Stimulated activated effector memory CD8-positive, alpha-beta T cell treated with anti-CD3 and anti-CD28 coated beads, Interleukin-12 subunit alpha, Interleukin-12 subunit beta, amount 100 ng/mL, for 72 hours (primary cell): ENCODE data around the gene ZCCHC8.
"Not testable (repeated sequence)": the region's sequence is repeated elsewhere in the genome, so short reads cannot be mapped to it uniquely, and the experiment has no call there.

Experiments
- ATAC-seq: fragments of 150-1000 bp; cut with Tn5 transposase; 2 replicates; pipeline ENCODE4 v1.10.0; 2021
- DNase-seq, 2 donors: peaks; one replicate each; pipeline ENCODE4 v3.0.0; 2021 to 2022; ENCODE audit warnings: low spot score in 2 of 2
- H3K27ac Mint-ChIP-seq: one replicate; pipeline ENCODE4 v1.8.0; 2022; ENCODE audit warnings: mild to moderate bottlenecking, mixed read lengths
- H3K36me3 Mint-ChIP-seq: one replicate; pipeline ENCODE4 v1.8.0; 2022; ENCODE audit warnings: mild to moderate bottlenecking, mixed read lengths
- H3K4me1 Mint-ChIP-seq: one replicate; pipeline ENCODE4 v1.8.0; 2022; ENCODE audit warnings: mixed read lengths
- H3K4me3 Mint-ChIP-seq: one replicate; pipeline ENCODE4 v1.8.0; 2022; ENCODE audit warnings: mild to moderate bottlenecking, mixed read lengths
- H3K9me3 Mint-ChIP-seq: one replicate; pipeline ENCODE4 v1.8.0; 2022; ENCODE audit warnings: mixed read lengths

ZCCHC8 gene

DNA sequence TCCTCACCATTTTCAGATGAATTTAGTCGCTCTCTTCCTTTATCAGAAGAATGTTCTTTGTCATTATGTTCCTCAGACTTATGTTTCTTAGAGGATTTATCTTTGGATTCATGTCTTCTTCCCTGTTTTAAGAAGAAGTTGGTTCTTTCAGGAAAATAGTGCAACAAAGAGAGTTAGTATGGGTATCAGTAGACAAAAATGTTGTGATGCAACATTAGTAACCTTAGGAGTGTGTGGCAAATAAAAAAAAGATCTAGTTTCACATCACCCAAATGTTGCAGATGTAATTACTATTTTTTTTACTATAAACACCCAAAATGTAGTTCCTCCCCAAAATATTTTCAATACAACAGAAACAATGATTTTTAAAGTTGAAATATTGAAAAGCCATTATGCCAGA, 18.2 kb upstream of the ZCCHC8 start:
- peak overlapping the region; percentile 79 for H3K27ac Mint-ChIP-seq
- no peak for DNase-seq
- H3K9me3 Mint-ChIP-seq: no peaks in the 10 kb centered on the region
- H3K4me3 Mint-ChIP-seq: no peak overlapping the region
- no peaks in the 10 kb centered on the region for H3K36me3 Mint-ChIP-seq
- ATAC-seq: no peak
- peaks cover 47% of the 10 kb centered on the region for H3K4me1 Mint-ChIP-seq

DNA sequence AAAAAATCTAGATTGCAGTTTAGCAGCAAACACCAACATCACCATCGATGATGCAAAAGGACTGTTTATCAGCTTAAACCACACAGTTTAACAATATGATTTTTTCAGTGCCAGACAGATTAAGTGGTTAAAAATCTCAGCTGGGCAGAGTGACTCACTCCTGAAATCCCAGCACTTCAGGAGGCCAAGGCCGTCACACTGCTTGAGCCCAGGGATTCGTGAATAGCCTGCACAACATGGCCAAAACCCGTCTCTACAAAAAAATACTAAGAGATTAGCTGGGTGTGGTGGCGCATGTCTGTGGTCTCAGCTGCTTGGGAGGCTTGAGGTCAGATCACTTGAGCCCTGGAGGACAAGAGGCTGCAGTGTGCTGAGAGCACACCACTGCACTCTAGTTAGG, 17.1 kb upstream of the ZCCHC8 start:
- H3K4me1 Mint-ChIP-seq: peaks cover 37% of the 10 kb centered on the region
- H3K4me3 Mint-ChIP-seq: no peak overlapping the region
- DNase-seq (no peak), ATAC-seq (peak; percentile 77)
- no peaks in the 10 kb centered on the region for H3K36me3 Mint-ChIP-seq
- peak overlapping the region; percentile 79 for H3K27ac Mint-ChIP-seq
- H3K9me3 Mint-ChIP-seq: no peaks in the 10 kb centered on the region

DNA sequence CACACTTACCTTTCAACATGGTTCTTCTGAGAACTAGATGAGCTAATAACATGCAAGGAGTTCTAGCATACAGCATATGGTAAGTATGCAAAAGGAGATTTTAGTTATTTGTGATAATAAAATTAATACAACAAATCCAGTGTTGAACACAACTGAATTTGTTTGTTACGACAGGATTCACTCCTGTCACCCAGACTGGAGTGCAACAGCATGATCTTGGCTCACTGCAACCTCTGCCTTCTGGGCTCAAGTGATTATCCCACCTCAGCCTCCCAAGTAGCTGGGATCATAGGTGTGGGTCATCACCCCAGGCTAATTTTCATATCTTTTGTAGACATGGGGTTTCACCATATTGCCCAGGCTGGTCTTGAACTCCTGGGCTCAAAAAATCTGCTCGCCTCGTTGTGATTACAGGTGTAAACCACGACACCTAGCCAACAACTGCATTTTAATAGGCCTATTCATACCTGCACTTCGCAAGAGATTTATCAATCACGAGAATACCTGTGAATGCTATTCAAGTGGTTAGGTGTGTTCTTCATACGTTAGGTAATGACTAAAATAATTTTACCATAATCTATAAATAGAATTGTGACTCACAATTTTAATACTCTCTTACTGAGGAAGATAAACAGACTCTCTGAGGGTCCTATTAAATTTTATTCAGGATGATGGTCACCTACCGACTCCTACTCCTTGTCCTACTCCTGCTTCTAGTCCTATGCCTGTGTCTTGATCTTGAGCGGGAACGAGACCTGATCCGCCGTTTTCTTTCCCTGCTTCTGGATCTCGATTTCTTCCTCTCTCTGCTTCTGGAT, 16.0 kb upstream of the ZCCHC8 start:
- Mint-ChIP-seq H3K4me3 (no peak overlapping the region), H3K36me3 (no peaks in the 10 kb centered on the region), H3K9me3 (no peaks in the 10 kb centered on the region)

DNA sequence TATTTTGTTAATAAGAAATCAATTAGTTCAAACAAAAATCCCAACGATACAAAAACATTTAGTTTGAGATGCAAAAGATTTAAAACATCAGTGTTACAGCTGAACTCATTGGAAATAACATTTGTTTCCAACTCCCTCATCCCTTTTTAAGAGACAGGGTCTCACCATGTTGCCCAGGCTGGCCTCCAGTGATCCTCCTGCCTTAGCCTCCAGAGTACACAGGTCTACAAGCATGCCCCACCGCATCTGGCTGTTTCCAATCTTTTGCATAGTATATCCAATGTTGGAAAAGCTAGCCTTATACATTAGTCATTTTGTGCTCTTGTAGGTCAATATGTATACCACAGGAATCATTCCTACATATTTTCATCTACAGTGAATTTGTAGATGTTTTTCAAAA, 14.5 kb upstream of the ZCCHC8 start:
- H3K9me3 Mint-ChIP-seq: no peaks in the 10 kb centered on the region
- no peak overlapping the region for H3K27ac Mint-ChIP-seq

More for the DNA sequence above, 16.0 kb upstream of the ZCCHC8 start:
- ATAC-seq (no peak), DNase-seq (no peak)
- Mint-ChIP-seq H3K27ac (peak overlapping the region; percentile 79), H3K4me1 (peaks cover 36% of the 10 kb centered on the region)

DNA sequence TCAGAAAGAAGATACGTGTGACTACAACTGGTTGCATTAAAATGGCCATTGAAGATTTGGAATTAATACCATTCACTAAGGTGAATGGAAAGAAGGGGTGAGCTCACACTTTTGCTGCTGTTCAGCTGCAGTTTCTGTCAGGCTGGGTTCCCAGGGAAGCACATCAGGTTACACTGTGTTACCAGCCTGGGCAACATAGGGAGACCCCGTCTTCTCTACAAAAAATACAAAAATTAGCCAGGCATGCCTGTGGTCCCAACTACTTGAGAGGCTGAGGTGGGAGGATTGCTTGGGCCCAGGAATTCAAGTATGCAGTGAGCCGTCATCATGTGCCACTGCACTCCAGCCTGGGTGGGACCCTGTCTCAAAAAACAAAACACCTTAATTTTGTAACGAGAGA, 12.9 kb upstream of the ZCCHC8 start:
- H3K4me3 Mint-ChIP-seq: no peak overlapping the region
- ATAC-seq: no peak
- no peaks in the 10 kb centered on the region for H3K9me3 Mint-ChIP-seq
- no peak for DNase-seq
- no peak overlapping the region for H3K27ac Mint-ChIP-seq
- H3K4me1 Mint-ChIP-seq: peaks cover 13% of the 10 kb centered on the region
- H3K36me3 Mint-ChIP-seq: no peaks in the 10 kb centered on the region

More for the DNA sequence above, 14.5 kb upstream of the ZCCHC8 start:
- Mint-ChIP-seq H3K4me1 (peaks cover 26% of the 10 kb centered on the region), H3K4me3 (no peak overlapping the region), H3K36me3 (no peaks in the 10 kb centered on the region)
- ATAC-seq (no peak), DNase-seq (no peak)

DNA sequence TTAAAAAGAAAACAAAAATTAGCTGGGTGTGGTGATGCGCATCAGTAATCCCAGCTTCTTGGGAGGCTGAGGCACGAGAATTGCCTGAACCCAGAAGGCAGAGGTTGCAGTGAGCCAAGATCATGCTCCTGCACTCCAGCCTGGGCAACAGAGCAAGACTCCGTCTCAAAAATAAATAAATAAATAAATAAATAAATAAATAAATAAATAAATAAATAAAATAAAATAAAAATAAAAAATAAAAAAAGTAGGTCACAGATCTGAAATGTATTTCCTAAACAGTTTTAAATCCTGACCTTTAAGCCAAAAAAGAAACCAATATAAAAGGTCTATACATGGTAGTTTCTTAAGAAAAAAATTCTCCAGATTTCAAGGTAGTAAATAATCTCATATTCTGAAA, 12.3 kb upstream of the ZCCHC8 start:
- H3K27ac Mint-ChIP-seq, H3K9me3 Mint-ChIP-seq, ATAC-seq, DNase-seq, H3K4me3 Mint-ChIP-seq, H3K36me3 Mint-ChIP-seq: not testable (repeated sequence)
- H3K4me1 Mint-ChIP-seq: peaks cover 11% of the 10 kb centered on the region

DNA sequence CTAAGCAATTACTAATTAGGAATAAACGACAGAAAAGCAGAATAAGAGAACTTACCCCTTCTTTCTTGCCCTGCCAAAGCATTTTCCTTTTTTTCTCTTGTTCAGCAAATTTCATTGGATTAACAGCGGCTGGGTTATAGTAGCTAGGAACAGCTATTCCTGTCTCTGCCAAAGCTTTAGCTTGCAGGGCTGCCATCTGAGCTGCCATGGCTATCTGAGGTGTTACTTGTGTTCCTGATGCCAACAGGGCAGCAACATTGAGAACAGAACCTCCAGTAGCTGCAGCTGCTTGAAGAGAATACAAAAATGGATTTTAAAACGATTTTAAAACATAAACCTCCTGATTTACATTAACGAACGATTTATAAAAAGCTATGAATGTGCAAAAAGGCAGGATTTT, 7.4 kb upstream of the ZCCHC8 start:
- Mint-ChIP-seq H3K36me3 (no peaks in the 10 kb centered on the region), H3K4me1 (no peaks in the 10 kb centered on the region), H3K4me3 (no peak overlapping the region), H3K27ac (no peak overlapping the region), H3K9me3 (no peaks in the 10 kb centered on the region)
- DNase-seq: no peak
- no peak for ATAC-seq

DNA sequence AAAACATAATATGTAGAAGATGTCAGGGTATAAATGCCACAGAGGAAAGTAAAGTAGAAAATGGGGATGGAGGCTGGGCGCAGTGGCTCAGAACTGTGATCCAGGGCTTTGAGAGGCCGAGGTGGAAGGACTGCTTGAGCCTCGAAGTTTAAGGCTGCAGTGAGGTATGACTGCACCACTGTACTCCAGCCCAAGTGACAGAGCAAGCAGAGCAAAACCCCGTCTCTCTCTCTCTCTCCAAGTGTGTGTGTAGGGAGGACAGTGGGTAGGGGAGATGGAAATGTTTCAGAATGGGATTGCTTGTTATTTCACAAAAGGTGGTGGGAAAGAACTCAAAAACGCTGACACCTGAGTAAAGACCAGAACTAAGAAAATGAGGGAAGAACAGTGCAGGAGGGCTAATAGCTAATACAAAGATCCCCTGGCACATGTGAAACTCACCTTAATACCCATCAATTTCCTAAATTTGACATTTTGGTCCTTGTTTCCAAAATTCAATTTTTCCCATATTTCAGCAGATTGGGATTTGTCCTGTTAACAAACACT, 5.7 kb upstream of the ZCCHC8 start:
- H3K36me3 Mint-ChIP-seq: no peaks in the 10 kb centered on the region
- no peaks in the 10 kb centered on the region for H3K9me3 Mint-ChIP-seq
- ATAC-seq: no peak
- H3K4me1 Mint-ChIP-seq: peaks cover 9% of the 10 kb centered on the region
- no peak for DNase-seq
- no peak overlapping the region for H3K27ac Mint-ChIP-seq
- no peak overlapping the region for H3K4me3 Mint-ChIP-seq

DNA sequence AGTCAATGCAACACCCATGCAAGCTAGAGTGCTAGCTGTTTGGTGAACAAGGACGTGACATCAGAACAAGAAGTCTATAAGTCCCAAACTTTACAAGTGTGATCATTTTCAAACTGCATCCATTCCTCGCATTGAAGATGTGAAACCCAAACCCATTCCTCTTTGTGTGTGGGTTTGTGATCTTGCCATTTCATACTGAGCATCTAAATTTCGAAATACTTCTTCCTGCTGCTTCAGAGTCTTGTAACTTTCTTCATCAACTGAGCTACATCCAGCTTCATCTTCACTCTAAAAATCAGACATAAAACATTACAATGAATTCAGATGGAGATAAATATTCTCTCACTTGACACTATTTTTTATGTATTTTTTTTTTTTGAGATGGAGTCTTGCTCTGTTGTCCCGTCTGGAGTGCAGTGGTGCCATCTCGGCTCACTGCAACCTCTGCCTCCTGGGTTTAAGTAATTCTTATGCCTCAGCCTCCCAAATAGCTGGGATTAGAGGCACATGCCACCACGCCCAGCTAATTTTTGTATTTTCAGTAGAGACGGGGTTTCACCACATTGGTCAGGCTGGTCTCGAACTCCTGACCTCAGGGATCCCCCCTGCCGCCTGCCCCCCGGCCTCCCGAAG, 4.8 kb upstream of the ZCCHC8 start:
- Mint-ChIP-seq H3K4me1 (peaks cover 18% of the 10 kb centered on the region), H3K36me3 (peaks cover 7% of the 10 kb centered on the region), H3K27ac (no peak overlapping the region), H3K4me3 (no peak overlapping the region), H3K9me3 (no peaks in the 10 kb centered on the region)
- ATAC-seq (no peak), DNase-seq (no peak)

DNA sequence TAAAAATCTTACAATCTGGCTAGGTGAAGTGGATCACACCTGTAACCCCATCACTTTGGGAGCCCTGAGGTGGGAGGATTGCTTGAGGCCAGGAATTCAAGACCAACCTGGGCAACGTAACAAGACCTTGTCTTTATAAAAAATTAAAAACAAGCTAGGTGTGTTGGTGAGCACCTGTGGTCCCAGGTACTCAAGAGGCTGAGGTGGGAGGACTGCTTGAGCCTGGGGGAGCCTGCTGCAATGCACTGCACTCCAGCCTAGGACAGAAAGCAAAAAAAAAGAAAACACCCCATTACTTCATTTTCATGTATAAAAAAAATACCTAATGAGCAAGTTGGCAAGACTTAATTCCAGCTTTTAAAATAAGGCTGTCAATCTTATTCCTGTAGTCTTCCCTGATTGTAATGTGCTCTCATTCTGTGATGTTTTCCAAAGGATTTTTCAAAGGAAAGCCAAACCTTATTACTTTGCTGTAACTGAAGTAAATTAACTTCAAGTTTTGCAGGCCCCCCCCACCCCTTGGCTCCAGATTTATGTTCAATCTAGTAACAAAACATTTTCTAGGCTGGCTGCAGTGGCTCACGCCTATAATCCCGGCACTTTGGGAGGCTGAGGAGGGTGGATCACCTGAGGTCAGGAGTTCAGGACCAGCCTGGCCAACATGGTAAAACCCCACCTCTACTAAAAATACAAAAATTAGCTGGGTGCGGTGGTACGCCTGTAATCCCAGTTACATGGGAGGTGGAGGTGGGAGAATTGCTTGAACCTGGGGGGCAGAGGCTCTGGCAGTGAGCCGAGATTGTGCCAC, 3.3 kb upstream of the ZCCHC8 start:
- no peak overlapping the region for H3K27ac Mint-ChIP-seq
- peaks cover 24% of the 10 kb centered on the region for H3K4me1 Mint-ChIP-seq
- peaks cover 19% of the 10 kb centered on the region for H3K36me3 Mint-ChIP-seq
- no peaks in the 10 kb centered on the region for H3K9me3 Mint-ChIP-seq
- DNase-seq (no peak), ATAC-seq (no peak)
- H3K4me3 Mint-ChIP-seq: no peak overlapping the region

DNA sequence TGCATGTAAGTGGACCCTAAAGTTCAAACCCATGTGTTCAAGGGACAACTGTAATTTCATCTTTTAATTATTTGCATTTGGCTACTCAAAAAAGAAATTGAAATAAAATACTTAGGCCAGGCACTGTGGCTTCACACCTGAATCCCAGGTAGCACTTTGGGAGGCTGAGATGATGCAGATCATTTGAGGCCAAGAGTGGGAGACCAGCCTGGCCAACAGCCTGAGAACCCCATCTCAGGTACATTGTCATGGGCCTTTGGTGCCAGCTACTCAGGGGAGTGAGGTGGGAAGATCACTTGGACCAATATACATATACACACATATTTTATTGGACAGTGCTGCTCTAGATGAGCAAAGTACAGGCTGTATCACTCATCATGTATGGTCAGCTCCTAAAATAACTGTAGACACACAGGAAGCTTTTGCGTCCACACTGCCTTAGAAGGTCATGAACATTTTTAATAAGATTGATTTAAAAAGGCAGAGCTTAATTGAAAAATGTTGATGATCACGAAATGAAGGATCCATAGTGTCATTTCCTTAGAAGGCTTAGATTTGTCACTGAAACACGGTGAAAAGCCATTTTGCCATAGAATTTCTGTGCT, 2.5 kb upstream of the ZCCHC8 start:
- Mint-ChIP-seq H3K9me3 (no peaks in the 10 kb centered on the region), H3K4me1 (peaks cover 24% of the 10 kb centered on the region), H3K27ac (peak overlapping the region; percentile 6), H3K4me3 (no peak overlapping the region), H3K36me3 (peaks cover 21% of the 10 kb centered on the region)
- no peak for ATAC-seq
- no peak for DNase-seq

DNA sequence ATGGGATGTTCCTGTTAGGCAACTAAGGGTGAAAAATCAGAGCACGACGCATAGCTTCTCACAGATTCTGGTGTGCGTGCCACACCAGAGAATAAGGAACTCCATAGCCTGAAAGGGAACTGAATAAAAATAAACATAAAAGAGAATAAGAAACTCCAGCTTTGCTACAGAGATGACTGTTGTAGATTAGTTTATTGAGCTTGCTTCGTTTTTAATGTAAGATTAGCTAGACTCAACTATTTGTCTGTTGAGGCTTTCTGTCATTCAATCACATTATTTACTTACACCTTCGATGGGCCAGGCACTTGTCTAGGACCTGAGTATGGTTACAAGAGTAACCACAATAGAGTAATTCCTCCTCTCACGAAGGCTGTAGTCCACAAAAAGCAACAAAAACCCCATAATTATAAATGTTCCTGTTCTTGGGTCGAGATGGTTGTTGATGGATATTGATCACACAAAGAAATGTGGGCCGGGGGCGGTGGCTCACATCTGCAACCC, 807 bp upstream of the ZCCHC8 start:
- ATAC-seq: no peak
- H3K4me1 Mint-ChIP-seq: peaks cover 24% of the 10 kb centered on the region
- no peak for DNase-seq
- peak overlapping the region; percentile 96 for H3K4me3 Mint-ChIP-seq
- H3K27ac Mint-ChIP-seq: peak overlapping the region; percentile 98
- H3K9me3 Mint-ChIP-seq: no peaks in the 10 kb centered on the region
- H3K36me3 Mint-ChIP-seq: peaks cover 37% of the 10 kb centered on the region

DNA sequence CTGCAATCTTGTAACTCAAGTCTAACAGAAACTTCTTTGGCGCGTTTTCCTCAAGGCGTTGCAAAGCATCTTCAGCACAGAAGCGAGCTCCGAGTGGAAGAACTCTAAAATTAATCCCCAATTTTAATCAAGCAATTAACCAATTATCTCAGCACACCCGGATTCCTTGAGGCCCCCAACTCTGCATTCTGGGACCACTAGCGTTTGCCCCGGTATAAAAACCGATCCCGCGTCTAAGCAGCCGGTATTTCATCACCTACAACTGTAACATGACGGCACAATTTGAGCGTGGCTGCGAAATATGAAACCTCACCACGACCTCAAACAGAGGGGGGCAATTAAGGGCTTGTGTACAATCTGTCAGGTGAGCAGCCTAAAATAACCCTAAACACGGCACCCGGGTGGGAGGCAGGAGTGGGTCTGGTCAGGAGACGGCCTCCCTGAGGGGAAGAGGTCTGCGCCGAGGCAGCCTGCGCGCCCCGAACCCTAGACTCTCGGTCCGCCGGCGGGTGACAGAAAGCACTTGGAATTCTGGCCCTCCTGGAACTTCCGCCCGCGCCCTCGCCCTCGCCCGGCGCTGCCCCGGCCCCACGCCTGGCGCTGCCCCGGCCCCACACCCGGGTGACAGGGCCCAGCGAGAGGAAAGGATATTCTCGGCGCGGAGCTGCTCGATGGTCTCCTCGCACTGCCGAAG, 594 bp downstream of the ZCCHC8 start:
- H3K36me3 Mint-ChIP-seq: peaks cover 51% of the 10 kb centered on the region
- no peaks in the 10 kb centered on the region for H3K9me3 Mint-ChIP-seq
- H3K4me3 Mint-ChIP-seq: peak overlapping the region; percentile 96
- peak; percentile 21 to 82 for DNase-seq
- H3K4me1 Mint-ChIP-seq: peaks cover 28% of the 10 kb centered on the region
- H3K27ac Mint-ChIP-seq: peak overlapping the region; percentile 98
- ATAC-seq: peak; percentile 46

DNA sequence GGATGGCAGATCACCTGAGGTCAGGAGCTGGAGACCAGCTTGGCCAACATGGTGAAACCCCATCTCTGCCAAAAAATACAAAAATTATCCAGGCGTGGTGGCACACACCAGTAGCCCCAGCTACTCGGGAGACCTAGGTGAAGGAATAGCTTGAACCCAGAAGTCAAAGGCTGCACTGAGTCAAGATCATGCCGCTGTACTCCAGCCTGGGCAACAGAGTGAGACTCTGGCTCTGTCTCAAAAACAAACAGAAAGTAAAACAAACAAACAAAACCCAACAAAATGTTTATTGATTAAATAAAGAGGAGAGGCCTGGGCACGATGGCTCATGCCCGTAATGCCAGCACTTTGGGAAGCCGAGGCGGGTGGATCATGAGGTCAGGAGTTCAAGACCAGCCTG, 5.5 kb downstream of the ZCCHC8 start:
- H3K4me3 Mint-ChIP-seq: no peak overlapping the region
- DNase-seq: no peak
- H3K9me3 Mint-ChIP-seq: no peaks in the 10 kb centered on the region
- no peak for ATAC-seq
- H3K36me3 Mint-ChIP-seq: peaks cover 89% of the 10 kb centered on the region
- H3K27ac Mint-ChIP-seq: no peak overlapping the region
- H3K4me1 Mint-ChIP-seq: peaks cover 16% of the 10 kb centered on the region
